Measurements from ENCODE around the gene JADE3.
A peak's percentile ranks its signal among the peaks of the same experiment; 100 is the strongest.

The JADE3 gene

DNA sequence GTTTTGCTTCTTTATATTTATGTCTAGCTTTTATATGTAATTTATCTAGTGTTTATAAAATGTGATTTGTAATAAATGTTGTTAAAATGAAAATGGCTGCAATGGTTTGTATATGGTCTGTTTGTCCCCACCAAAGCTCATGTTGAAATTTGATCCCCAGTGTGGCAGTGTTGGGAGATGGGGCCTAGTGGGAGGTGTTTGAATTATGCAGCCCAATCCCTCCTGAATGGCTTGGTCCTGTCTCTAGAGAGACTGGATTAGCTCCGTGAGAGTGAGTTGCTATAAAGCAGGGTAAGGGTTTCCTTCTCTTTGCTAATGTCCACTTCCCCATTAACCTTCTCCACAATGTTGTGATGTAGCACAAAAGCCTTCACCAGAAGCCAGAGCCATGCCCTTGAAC is 30.0 kb upstream of the JADE3 start:
- H3K4me3 ChIP-seq (ENCODE audit: low read depth, low read length), result no peak overlapping the region
- TF ChIP-seq, protein P1, sequence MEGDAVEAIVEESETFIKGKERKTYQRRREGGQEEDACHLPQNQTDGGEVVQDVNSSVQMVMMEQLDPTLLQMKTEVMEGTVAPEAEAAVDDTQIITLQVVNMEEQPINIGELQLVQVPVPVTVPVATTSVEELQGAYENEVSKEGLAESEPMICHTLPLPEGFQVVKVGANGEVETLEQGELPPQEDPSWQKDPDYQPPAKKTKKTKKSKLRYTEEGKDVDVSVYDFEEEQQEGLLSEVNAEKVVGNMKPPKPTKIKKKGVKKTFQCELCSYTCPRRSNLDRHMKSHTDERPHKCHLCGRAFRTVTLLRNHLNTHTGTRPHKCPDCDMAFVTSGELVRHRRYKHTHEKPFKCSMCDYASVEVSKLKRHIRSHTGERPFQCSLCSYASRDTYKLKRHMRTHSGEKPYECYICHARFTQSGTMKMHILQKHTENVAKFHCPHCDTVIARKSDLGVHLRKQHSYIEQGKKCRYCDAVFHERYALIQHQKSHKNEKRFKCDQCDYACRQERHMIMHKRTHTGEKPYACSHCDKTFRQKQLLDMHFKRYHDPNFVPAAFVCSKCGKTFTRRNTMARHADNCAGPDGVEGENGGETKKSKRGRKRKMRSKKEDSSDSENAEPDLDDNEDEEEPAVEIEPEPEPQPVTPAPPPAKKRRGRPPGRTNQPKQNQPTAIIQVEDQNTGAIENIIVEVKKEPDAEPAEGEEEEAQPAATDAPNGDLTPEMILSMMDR (IDR thresholded peaks at IDR 0.05; ENCODE audit: borderline replicate concordance, insufficient read depth, low read depth, low read length), result no peak

DNA sequence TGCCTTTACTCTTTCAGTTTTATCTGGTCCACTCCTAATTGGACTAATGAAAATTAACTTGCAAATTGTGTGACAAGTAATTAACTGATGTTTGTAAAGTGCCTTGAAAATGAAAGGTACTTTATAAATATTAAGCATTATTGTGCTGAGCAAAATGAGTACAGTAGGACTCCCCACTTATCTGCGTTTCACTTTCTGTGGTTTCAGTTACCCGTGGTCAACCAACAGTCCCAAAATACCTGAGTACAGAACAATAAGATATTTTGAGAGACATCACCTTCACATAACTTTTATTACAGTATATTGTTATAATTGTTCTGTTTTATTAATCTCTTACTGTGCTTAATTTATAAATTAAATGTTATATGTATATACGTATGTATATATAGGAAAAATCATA is 27.4 kb upstream of the JADE3 start:
- TF ChIP-seq, protein P1 (IDR thresholded peaks at IDR 0.05; ENCODE audit: borderline replicate concordance, insufficient read depth, low read depth, low read length), result no peak
- no peak overlapping the region for H3K4me3 ChIP-seq (ENCODE audit: low read depth, low read length)

DNA sequence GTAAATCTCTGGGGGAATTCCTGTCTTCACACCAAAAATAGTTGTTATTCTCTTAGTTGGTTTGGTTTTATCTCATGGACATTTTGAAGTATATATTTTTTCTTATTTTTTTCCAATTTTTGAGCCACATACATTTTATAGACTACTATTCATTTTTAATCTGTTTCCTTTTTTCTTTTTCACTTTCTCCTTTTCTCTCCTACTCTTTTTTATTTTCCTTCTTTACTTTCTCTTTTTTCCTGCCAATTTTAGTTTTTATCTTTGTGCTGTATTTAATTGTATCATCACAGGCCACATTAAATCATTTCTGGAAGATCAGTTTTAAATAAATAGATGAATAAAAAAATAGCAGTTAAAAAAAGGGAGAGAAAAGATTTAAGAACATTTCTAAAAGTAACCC is 14.0 kb upstream of the JADE3 start:
- TF ChIP-seq, protein P1 (IDR thresholded peaks at IDR 0.05; ENCODE audit: borderline replicate concordance, insufficient read depth, low read depth, low read length), result no peak
- H3K4me3 ChIP-seq (ENCODE audit: low read depth, low read length), result no peak overlapping the region

DNA sequence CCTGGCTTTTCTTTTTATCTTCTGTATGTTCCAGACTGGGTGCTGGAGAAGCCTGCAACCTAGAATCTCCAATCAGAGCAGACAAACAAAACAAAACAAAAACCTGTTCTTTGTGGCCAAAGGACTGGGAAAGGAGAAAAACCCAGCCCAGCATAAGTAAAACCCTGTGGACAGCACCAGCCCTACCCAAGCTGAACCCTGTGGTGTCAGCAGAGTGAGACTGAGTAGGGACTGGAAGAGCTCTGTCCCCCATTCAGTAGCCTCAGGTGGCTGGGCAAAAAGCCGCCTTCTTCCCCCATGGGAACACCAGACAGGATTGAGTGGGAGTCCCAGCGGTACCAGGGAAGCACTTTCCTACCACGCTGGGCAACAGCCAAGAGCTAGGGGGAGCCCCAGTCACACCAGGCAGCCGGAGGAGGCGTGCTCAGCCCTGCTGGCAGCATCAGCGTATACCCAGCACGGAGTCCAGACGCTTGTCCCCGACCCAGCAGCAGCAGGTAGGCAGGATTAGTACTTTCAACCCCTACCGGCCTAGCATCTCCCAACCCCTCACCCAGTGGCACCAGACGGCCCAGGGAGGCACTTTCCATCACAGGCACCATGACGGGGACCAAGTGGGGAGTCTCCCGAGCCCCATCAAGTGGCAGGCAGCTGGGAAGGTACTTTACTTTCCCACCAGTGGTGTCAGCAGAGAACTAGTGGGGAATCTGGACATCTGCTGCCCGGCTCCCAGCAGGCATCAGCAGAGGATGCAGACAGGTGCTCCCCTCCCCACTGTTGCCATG is 8.6 kb upstream of the JADE3 start:
- TF ChIP-seq, protein P1 (IDR thresholded peaks at IDR 0.05; ENCODE audit: borderline replicate concordance, insufficient read depth, low read depth, low read length), result peak; percentile 69
- H3K4me3 ChIP-seq (ENCODE audit: low read depth, low read length), result peak overlapping the region; percentile 19

DNA sequence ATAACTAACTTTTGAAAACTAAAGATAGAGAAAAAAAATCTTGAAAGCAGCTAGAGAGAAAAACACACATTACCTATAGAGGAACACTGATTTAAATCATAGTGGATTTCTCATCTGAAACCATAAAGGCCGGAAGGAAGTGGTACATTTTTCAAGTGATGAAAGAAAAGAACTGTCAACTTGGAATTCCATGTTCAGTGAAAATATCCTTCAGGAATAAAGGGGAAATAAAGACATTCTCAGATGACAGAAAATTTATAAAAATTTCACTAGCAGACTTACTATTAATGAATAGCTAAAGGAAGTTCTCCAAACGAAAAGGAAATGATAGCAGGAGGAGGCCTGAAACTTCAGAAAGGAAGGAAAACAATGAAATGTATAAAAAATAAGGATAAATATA is 7.6 kb upstream of the JADE3 start:
- H3K4me3 ChIP-seq (ENCODE audit: low read depth, low read length), result no peak overlapping the region
- TF ChIP-seq, protein P1 (IDR thresholded peaks at IDR 0.05; ENCODE audit: borderline replicate concordance, insufficient read depth, low read depth, low read length), result no peak

DNA sequence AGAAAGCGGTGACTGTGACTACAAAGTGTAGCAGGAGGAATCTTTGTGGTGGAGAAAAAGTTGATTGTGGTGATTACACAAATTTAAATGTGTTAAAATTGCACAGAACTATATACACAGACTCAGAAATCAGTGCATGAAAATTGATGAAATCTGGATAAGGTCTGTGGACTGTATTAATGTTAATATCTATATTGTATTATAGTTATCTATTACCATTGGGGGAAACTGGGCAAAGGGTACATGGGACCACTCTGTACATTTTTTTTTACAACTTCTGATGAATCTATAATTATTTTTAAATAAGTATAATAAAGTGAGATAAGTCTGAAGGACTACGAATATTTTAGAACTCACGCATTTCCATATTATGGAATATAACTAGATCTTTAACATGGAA is 1.8 kb upstream of the JADE3 start:
- no peak overlapping the region for H3K4me3 ChIP-seq (ENCODE audit: low read depth, low read length)
- TF ChIP-seq, protein P1 (IDR thresholded peaks at IDR 0.05; ENCODE audit: borderline replicate concordance, insufficient read depth, low read depth, low read length), result no peak

All from GM12875 (cell line).